ENCODE results near the gene METRN. TPM values are rescaled to one million over a fixed set of nuclear protein-coding genes. Genes with fewer than 3 reads are reported as not detected.

Gene METRN
- total RNA-seq, 1 donor: 33.3 TPM

DNA sequence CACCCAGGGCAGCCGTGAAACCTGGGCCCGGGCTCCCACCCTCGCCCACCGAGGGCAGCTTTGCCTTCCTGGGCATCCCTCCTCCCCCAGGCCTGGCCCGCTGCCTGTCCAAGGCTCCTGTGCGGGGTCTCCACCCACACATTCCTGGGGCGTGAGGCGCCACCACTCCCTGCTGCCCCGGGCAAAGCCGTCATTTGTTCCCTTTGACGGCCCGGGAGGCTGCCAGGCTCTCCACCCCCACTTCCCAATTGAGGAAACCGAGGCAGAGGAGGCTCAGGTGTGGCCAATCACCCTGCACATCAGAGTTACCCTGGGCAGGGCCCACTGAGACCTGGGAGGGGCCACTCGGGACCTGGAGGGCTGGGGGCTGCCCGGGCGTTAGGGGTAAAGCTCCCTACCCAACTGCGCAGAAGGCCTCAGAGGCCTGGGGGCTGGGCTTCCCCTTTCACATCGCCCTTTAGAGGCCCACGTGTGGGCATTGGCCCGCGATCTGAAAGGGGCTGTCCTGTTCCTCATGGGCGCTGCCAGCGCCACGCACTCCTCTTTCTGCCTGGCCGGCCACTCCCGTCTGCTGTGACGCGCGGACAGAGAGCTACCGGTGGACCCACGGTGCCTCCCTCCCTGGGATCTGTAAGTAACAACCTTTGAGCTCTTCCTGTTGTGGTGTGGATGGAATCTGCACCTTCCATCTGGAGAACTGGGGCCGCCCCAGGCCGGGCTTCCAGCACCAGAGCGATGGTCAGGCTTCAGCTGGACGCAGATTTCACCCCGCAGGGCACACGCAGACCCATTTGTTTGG is 45.8 kb downstream of the METRN start, which contains the start of gene MSLN:
TSS of gene MSLN (plus strand) at position 190 of the 799 bp plus-strand sequence. CDS start 1,947 bp downstream, outside the sequence.
- Histone ChIP-seq H3K36me3 (ENCODE audit: insufficient read depth, low read length) (no peaks in the 10 kb centered on the region), H3K79me2 (ENCODE audit: insufficient read depth, low read length) (no peaks in the 10 kb centered on the region), H3K27me3 (ENCODE audit: insufficient read depth, low read length) (no peaks in the 10 kb centered on the region), H3K27ac (ENCODE audit: low read depth, low read length) (no peak within 1 kb of the TSS), H4K20me1 (ENCODE audit: insufficient read depth, low read length) (no peaks in the 10 kb centered on the region), H3K9me3 (ENCODE audit: low read depth, low read length) (no peaks in the 10 kb centered on the region), H2AFZ (ENCODE audit: low read length) (no peak within 1 kb of the TSS), H3K4me3 (ENCODE audit: insufficient read depth, low read length) (no peak within 1 kb of the TSS), H3K4me2 (ENCODE audit: insufficient read depth, low read length) (no peak within 1 kb of the TSS), H3K4me1 (ENCODE audit: insufficient read depth, low read length) (no peaks in the 10 kb centered on the region)
- no peak for DNase-seq (ENCODE audit: insufficient read length, low spot score, missing footprints)
- TF ChIP-seq, protein P1, sequence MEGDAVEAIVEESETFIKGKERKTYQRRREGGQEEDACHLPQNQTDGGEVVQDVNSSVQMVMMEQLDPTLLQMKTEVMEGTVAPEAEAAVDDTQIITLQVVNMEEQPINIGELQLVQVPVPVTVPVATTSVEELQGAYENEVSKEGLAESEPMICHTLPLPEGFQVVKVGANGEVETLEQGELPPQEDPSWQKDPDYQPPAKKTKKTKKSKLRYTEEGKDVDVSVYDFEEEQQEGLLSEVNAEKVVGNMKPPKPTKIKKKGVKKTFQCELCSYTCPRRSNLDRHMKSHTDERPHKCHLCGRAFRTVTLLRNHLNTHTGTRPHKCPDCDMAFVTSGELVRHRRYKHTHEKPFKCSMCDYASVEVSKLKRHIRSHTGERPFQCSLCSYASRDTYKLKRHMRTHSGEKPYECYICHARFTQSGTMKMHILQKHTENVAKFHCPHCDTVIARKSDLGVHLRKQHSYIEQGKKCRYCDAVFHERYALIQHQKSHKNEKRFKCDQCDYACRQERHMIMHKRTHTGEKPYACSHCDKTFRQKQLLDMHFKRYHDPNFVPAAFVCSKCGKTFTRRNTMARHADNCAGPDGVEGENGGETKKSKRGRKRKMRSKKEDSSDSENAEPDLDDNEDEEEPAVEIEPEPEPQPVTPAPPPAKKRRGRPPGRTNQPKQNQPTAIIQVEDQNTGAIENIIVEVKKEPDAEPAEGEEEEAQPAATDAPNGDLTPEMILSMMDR (IDR thresholded peaks at IDR 0.05; ENCODE audit: extremely low read depth, low read depth, low read length): no peak

DNA sequence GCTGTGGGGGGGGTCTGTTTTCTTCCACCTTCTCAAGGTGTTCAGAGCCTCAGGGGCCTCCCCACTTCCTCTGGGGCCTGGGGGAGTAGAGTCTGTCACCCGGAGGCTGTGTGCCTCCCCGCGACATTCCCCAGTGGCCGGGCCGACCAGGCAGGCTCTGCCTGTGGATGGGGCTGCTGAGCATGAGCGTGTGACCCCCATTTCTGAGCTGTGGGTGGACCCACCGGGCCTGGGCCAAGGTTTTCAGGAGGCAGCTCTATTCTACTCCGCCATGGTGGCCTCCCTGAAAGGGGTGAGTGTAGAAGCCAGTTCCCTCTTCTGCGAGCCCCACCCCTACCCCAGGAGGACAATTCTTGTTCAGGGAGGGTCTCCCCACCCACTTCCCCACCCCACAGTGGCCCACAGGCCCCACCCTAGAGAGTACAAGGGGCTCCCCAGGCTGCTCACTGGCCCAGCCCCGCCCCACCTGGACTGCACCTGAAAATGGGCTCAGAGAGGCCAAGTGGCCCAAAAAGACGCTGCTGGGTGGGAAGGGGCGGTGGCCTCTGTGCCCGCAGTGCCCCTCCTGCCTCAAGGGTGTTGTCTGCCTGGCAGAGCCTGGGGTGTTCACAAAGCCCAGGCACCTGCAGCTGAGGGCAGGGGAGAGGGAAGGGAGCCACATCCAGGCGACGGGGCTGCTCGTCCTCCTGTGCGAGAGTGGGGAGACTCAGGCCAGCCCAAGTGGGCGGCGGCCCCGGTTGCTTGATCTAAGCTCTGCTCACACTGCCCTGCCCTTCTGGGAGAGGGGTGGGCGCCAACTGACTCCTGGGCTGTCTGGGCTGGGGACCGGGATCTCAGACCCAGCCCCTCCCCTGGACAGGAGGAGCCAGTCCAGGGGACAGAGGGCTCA is 47.0 kb downstream of the METRN start:
- no peaks in the 10 kb centered on the region for H4K20me1 ChIP-seq (ENCODE audit: insufficient read depth, low read length)
- no peak overlapping the region for H2AFZ ChIP-seq (ENCODE audit: low read length)
- no peaks in the 10 kb centered on the region for H3K27me3 ChIP-seq (ENCODE audit: insufficient read depth, low read length)
- no peaks in the 10 kb centered on the region for H3K9me3 ChIP-seq (ENCODE audit: low read depth, low read length)
- no peaks in the 10 kb centered on the region for H3K4me1 ChIP-seq (ENCODE audit: insufficient read depth, low read length)
- no peak for DNase-seq (ENCODE audit: insufficient read length, low spot score, missing footprints)
- no peaks in the 10 kb centered on the region for H3K79me2 ChIP-seq (ENCODE audit: insufficient read depth, low read length)
- H3K36me3 ChIP-seq (ENCODE audit: insufficient read depth, low read length): no peaks in the 10 kb centered on the region
- no peak overlapping the region for H3K4me2 ChIP-seq (ENCODE audit: insufficient read depth, low read length)
- no peak overlapping the region for H3K27ac ChIP-seq (ENCODE audit: low read depth, low read length)
- no peak overlapping the region for H3K4me3 ChIP-seq (ENCODE audit: insufficient read depth, low read length)
- TF ChIP-seq, protein P1 (IDR thresholded peaks at IDR 0.05; ENCODE audit: extremely low read depth, low read depth, low read length): no peak

DNA sequence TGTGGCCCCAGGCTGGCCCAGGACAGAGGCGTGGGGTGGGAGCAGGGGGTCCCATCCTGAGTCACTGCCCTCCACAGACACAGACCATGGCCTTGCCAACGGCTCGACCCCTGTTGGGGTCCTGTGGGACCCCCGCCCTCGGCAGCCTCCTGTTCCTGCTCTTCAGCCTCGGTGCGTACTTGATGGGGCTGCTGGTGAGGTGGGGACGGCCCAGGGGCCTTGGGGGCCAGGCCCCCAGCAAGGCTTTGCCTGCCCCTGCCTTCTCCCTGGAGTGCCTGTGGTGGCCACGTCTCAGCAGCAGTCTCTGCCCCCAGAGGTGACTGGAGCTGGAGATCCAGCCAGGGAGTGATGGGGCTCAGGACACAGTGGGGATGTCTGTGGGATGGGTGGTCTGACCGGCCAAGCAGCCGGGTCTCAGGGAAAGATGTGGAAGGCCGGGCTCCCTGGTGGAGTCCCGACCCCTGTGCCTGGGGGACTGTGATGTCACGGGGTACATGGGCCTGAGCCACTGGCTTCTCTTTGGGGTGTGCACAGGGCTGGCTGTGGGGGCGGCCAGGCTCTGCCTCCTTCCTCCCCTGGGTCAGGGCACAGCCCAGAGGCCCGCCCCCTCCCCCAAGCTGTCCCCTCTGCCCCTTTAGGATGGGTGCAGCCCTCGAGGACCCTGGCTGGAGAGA is 47.8 kb downstream of the METRN start:
- Histone ChIP-seq H3K4me1 (ENCODE audit: insufficient read depth, low read length) (no peaks in the 10 kb centered on the region), H3K4me2 (ENCODE audit: insufficient read depth, low read length) (no peak overlapping the region), H3K36me3 (ENCODE audit: insufficient read depth, low read length) (no peaks in the 10 kb centered on the region), H3K9me3 (ENCODE audit: low read depth, low read length) (no peaks in the 10 kb centered on the region), H3K27me3 (ENCODE audit: insufficient read depth, low read length) (no peaks in the 10 kb centered on the region), H2AFZ (ENCODE audit: low read length) (no peak overlapping the region), H3K4me3 (ENCODE audit: insufficient read depth, low read length) (no peak overlapping the region), H3K27ac (ENCODE audit: low read depth, low read length) (no peak overlapping the region), H3K79me2 (ENCODE audit: insufficient read depth, low read length) (no peaks in the 10 kb centered on the region), H4K20me1 (ENCODE audit: insufficient read depth, low read length) (no peaks in the 10 kb centered on the region)
- TF ChIP-seq, protein P1 (IDR thresholded peaks at IDR 0.05; ENCODE audit: extremely low read depth, low read depth, low read length): no peak
- no peak for DNase-seq (ENCODE audit: insufficient read length, low spot score, missing footprints)

Data from osteoblast (primary cell).